Adrenal gland (tissue), 5 donors: ENCODE data around the gene GOLGA8H.
A peak's percentile ranks its signal among the peaks of the same experiment; 100 is the strongest.
"Not testable (repeated sequence)": the region's sequence is repeated elsewhere in the genome, so short reads cannot be mapped to it uniquely, and the experiment has no call there.

Experiments
- POLR2A ChIP-seq, 2 donors: fragments of 450-650 bp; IDR thresholded peaks; one replicate each; pipeline ENCODE4 v1.6.1; 2017; ENCODE audit warnings: antibody characterized with exemption in 2 of 2, mild to moderate bottlenecking in 2 of 2, moderate library complexity in 1 of 2
- TF ChIP-seq, protein P1 (sequence below), 6 experiments: fragments of 450-650 bp in 4 of 6; fragments of 200-600 bp in 2 of 6; sonication (generic) in 1 of 6; IDR thresholded peaks; 1 replicate in 5 of 6; 2 replicates in 1 of 6; pipeline versions ENCODE4 v1.5.1 to v1.8.0; 2016 to 2021; ENCODE audit warnings: antibody characterized with exemption in 6 of 6, mild to moderate bottlenecking in 2 of 6, moderate library complexity in 1 of 6
- donor health status: DM: no; HTN: no; CAD: no.

- TF ChIP-seq, protein P1, sequence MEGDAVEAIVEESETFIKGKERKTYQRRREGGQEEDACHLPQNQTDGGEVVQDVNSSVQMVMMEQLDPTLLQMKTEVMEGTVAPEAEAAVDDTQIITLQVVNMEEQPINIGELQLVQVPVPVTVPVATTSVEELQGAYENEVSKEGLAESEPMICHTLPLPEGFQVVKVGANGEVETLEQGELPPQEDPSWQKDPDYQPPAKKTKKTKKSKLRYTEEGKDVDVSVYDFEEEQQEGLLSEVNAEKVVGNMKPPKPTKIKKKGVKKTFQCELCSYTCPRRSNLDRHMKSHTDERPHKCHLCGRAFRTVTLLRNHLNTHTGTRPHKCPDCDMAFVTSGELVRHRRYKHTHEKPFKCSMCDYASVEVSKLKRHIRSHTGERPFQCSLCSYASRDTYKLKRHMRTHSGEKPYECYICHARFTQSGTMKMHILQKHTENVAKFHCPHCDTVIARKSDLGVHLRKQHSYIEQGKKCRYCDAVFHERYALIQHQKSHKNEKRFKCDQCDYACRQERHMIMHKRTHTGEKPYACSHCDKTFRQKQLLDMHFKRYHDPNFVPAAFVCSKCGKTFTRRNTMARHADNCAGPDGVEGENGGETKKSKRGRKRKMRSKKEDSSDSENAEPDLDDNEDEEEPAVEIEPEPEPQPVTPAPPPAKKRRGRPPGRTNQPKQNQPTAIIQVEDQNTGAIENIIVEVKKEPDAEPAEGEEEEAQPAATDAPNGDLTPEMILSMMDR (IDR thresholded peaks at IDR 0.05) = peak in 2 of 6 experiments; percentile 9 to 22
- TF ChIP-seq POLR2A (IDR thresholded peaks at IDR 0.05) = not testable (repeated sequence)
These were observed 17.5 kb downstream of the GOLGA8H start for GRCh38 chr15:30621342-30621741.
